Gastroesophageal sphincter (tissue), 2 donors: Measurements from ENCODE around the gene ELAVL4.

Experiments used
- POLR2A ChIP-seq, 2 donors: fragments of 450-650 bp; IDR thresholded peaks; one replicate each; pipeline ENCODE4 v1.6.1; 2017; ENCODE audit warnings: antibody characterized with exemption in 2 of 2, mild to moderate bottlenecking in 2 of 2, moderate library complexity in 1 of 2
- POLR2AphosphoS5 ChIP-seq: sonication (generic); formaldehyde crosslinking; IDR thresholded peaks from one replicate; pipeline ENCODE4 v1.6.1; 2017; ENCODE audit warnings: antibody characterized with exemption

GRCh38 chr1:50228871-50229384, 120.2 kb downstream of the ELAVL4 start:
- no peak for TF ChIP-seq POLR2A (IDR thresholded peaks at IDR 0.05)
- TF ChIP-seq POLR2AphosphoS5: no peak
